Osteoblast (primary cell): ENCODE measurements around the gene MARS1. TPM values are rescaled to one million over a fixed set of nuclear protein-coding genes. Genes with fewer than 3 reads are reported as not detected.

Experiments used
- DNase-seq: peaks from one replicate; pipeline ENCODE4 v3.0.0; 2011; ENCODE audit warnings: low spot score, mixed read lengths; ENCODE audit not compliant: insufficient read length; ENCODE audit errors: missing footprints
- H2AFZ ChIP-seq: 2 replicates; pipeline ENCODE4 v1.6.0; 2011; ENCODE audit warnings: mild to moderate bottlenecking, low read length
- H3K27ac ChIP-seq: 2 replicates; pipeline ENCODE4 v1.5.1; 2011; ENCODE audit warnings: mild to moderate bottlenecking, low read depth, low read length, moderate library complexity
- H3K27me3 ChIP-seq: 2 replicates; pipeline ENCODE4 v1.6.0; 2012; ENCODE audit warnings: mild to moderate bottlenecking, control low read depth, inconsistent platforms, low read length, moderate library complexity; ENCODE audit not compliant: insufficient read depth
- H3K36me3 ChIP-seq: 2 replicates; pipeline ENCODE4 v1.5.1; 2011; ENCODE audit warnings: mild to moderate bottlenecking, low read length, control low read depth, moderate library complexity; ENCODE audit not compliant: insufficient read depth
- H3K4me1 ChIP-seq: 2 replicates; pipeline ENCODE4 v1.5.1; 2011; ENCODE audit warnings: mild to moderate bottlenecking, low read length, control low read depth, moderate library complexity; ENCODE audit not compliant: insufficient read depth
- H3K4me2 ChIP-seq: 2 replicates; pipeline ENCODE4 v1.6.0; 2011; ENCODE audit warnings: mild to moderate bottlenecking, low read length; ENCODE audit not compliant: insufficient read depth
- H3K4me3 ChIP-seq: fragments of 200-600 bp; sonication (generic); 3 replicates; pipeline ENCODE4 v1.5.1; 2012; ENCODE audit warnings: mild to moderate bottlenecking, low read length, inconsistent platforms; ENCODE audit not compliant: insufficient read depth
- H3K79me2 ChIP-seq: 2 replicates; pipeline ENCODE4 v1.6.0; 2012; ENCODE audit warnings: mild to moderate bottlenecking, low read length, control low read depth, inconsistent platforms; ENCODE audit not compliant: insufficient read depth
- H3K9me3 ChIP-seq: 2 replicates; pipeline ENCODE4 v1.5.1; 2011; ENCODE audit warnings: low read depth, low read length, control low read depth
- H4K20me1 ChIP-seq: 2 replicates; pipeline ENCODE4 v1.6.0; 2012; ENCODE audit warnings: mild to moderate bottlenecking, low read length, control low read depth; ENCODE audit not compliant: insufficient read depth
- CTCF ChIP-seq: IDR thresholded peaks from 2 replicates; pipeline ENCODE4 v1.5.1; 2011; ENCODE audit warnings: mild to moderate bottlenecking, low read depth, low read length, moderate library complexity; ENCODE audit errors: extremely low read depth
- total RNA-seq: library from RNA; depleted of rRNA; stranded (reverse); fragments of >200 nt; gene quantifications from 2 replicates; pipeline ENCODE4 v1.2.3, GENCODE V29; 2012

The MARS1 gene
- total RNA-seq, 1 donor: 187 TPM

- Histone ChIP-seq H3K36me3 (peaks cover 25% of the 10 kb centered on the region), H3K9me3 (no peaks in the 10 kb centered on the region), H2AFZ (no peak overlapping the region), H4K20me1 (peaks cover 34% of the 10 kb centered on the region), H3K27me3 (peaks cover 7% of the 10 kb centered on the region), H3K79me2 (peaks cover 68% of the 10 kb centered on the region), H3K4me3 (no peak overlapping the region), H3K27ac (peak overlapping the region; percentile 9), H3K4me1 (peaks cover 25% of the 10 kb centered on the region), H3K4me2 (no peak overlapping the region)
- DNase-seq: peak; percentile 75
- TF ChIP-seq CTCF: no peak
These were observed 55.7 kb downstream of the MARS1 start for GRCh38 chr12:57543581-57543980.

GRCh38 chr12:57545809-57546437, 58.1 kb downstream of the MARS1 start:
- Histone ChIP-seq H3K9me3 (no peaks in the 10 kb centered on the region), H3K27me3 (peaks cover 28% of the 10 kb centered on the region), H3K27ac (peak overlapping the region; percentile 69), H3K4me3 (peak overlapping the region; percentile 91), H4K20me1 (peaks cover 29% of the 10 kb centered on the region), H3K4me2 (peak overlapping the region; percentile 97), H3K4me1 (peaks cover 25% of the 10 kb centered on the region), H2AFZ (peak overlapping the region; percentile 83), H3K79me2 (peaks cover 51% of the 10 kb centered on the region), H3K36me3 (peaks cover 10% of the 10 kb centered on the region)
- no peak for TF ChIP-seq CTCF
- DNase-seq: peak; percentile 80

GRCh38 chr12:57546438-57547287, 58.8 kb downstream of the MARS1 start, which contains the start of gene DCTN2:
Gene DCTN2 (minus strand): TSS chr12:57547192. CDS start chr12:57547063, 129 bp downstream.
- peak within 1 kb of the TSS; percentile 69 for H3K27ac ChIP-seq
- peaks cover 20% of the 10 kb centered on the region for H3K4me1 ChIP-seq
- H3K79me2 ChIP-seq: peaks cover 43% of the 10 kb centered on the region
- H2AFZ ChIP-seq: peak within 1 kb of the TSS; percentile 83
- H3K27me3 ChIP-seq: peaks cover 31% of the 10 kb centered on the region
- H3K9me3 ChIP-seq: no peaks in the 10 kb centered on the region
- DNase-seq: peak; percentile 100
- peak within 1 kb of the TSS; percentile 97 for H3K4me2 ChIP-seq
- peaks cover 22% of the 10 kb centered on the region for H4K20me1 ChIP-seq
- H3K4me3 ChIP-seq: peak within 1 kb of the TSS; percentile 91
- peak; percentile 34 for TF ChIP-seq CTCF
- H3K36me3 ChIP-seq: peaks cover 2% of the 10 kb centered on the region
